BLaER1 treated with 17β-estradiol and CSF1 and Interleukin-3, amounts not matched to agents 10 nM and 100 nM (cell line): ENCODE measurements around the gene FAM89A.

ENCODE experiments used
- H3K27ac ChIP-seq, 11 experiments: shearing (Covaris generic); formaldehyde crosslinking; 2 replicates each; pipeline ENCODE4 v1.8.1; 2022
- H3K27me3 ChIP-seq, 11 experiments: shearing (Covaris generic); formaldehyde crosslinking; 2 replicates each; pipeline ENCODE4 v1.8.1; 2022
- H3K36me3 ChIP-seq, 11 experiments: shearing (Covaris generic); formaldehyde crosslinking; 2 replicates each; pipeline ENCODE4 v1.8.1; 2022
- H3K4me1 ChIP-seq, 10 experiments: shearing (Covaris generic); formaldehyde crosslinking; 2 replicates each; pipeline ENCODE4 v1.8.1; 2022
- H3K4me2 ChIP-seq, 11 experiments: shearing (Covaris generic); formaldehyde crosslinking; 2 replicates each; pipeline ENCODE4 v1.8.1; 2022
- H3K4me3 ChIP-seq, 10 experiments: shearing (Covaris generic); formaldehyde crosslinking; 2 replicates each; pipeline ENCODE4 v1.8.1; 2022
- H3K9ac ChIP-seq, 11 experiments: shearing (Covaris generic); formaldehyde crosslinking; 2 replicates each; pipeline ENCODE4 v1.8.1; 2022
- H3K9me3 ChIP-seq, 11 experiments: shearing (Covaris generic); formaldehyde crosslinking; replicated peaks in 1 of 11; 2 replicates each; pipeline ENCODE4 v1.8.1; 2022
- H4K20me1 ChIP-seq, 11 experiments: shearing (Covaris generic); formaldehyde crosslinking; 2 replicates each; pipeline ENCODE4 v1.8.1; 2022
- Cebpa-rat ChIP-seq, 11 experiments: shearing (Covaris generic); IDR thresholded peaks; 2 replicates each; pipeline ENCODE4 v1.8.1; 2022

FAM89A gene

GRCh38 chr1:230983811-230984210, 56.2 kb downstream of the FAM89A start:
- Histone ChIP-seq H3K27ac (no peak overlapping the region), H4K20me1 (peaks cover 0 to 21% (median 4%) of the 10 kb centered on the region in 11 experiments; a peak in 6 of 22 replicates), H3K4me2 (no peak overlapping the region), H3K9ac (no peak overlapping the region), H3K36me3 (peaks cover 8 to 44% (median 17%) of the 10 kb centered on the region in 11 experiments; a peak in 14 of 22 replicates), H3K4me3 (no peak overlapping the region), H3K4me1 (peaks cover 17 to 34% (median 32%) of the 10 kb centered on the region in 10 experiments), H3K9me3 (no peaks in the 10 kb centered on the region), H3K27me3 (no peaks in the 10 kb centered on the region)
- TF ChIP-seq Cebpa-rat (IDR thresholded peaks at IDR 0.05), result no peak

- Histone ChIP-seq H3K4me2 (no peak overlapping the region), H3K36me3 (peaks cover 8 to 42% (median 17%) of the 10 kb centered on the region in 11 experiments; a peak in 13 of 22 replicates), H3K27me3 (no peaks in the 10 kb centered on the region), H3K9me3 (no peaks in the 10 kb centered on the region), H4K20me1 (peaks cover 0 to 21% (median 4%) of the 10 kb centered on the region in 11 experiments; a peak in 6 of 22 replicates), H3K27ac (no peak overlapping the region), H3K9ac (no peak overlapping the region), H3K4me1 (peaks cover 17 to 37% (median 33%) of the 10 kb centered on the region in 10 experiments), H3K4me3 (no peak overlapping the region)
- TF ChIP-seq Cebpa-rat (IDR thresholded peaks at IDR 0.05), result no peak
Observed at GRCh38 chr1:230982696-230983095, 57.4 kb downstream of the FAM89A start.

- H3K4me2 ChIP-seq, result peak overlapping the region; percentile 84 to 97 (median 90)
Observed at GRCh38 chr1:230979952-230980351, 60.1 kb downstream of the FAM89A start.

DNA sequence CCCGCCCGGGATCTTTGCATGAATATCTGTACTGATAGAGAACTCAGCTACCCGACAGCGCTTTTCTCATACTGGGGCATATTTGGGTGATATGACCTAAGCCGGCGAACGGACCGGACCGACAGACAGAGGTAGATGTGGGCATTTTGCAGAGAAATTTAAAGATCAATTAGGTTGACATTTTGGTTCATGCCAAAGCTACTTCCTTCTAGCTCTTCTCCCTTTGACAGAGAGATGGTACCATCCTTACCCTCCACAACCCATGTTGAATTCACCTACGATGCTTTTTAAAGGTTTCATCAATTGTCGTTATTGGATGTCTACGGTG, 60.7 kb downstream of the FAM89A start:
- peak overlapping the region; percentile 72 to 84 (median 78) for H3K9ac ChIP-seq
- H3K4me1 ChIP-seq, result peaks cover 32 to 47% (median 41%) of the 10 kb centered on the region in 10 experiments

More at GRCh38 chr1:230979952-230980351, 60.1 kb downstream of the FAM89A start:
- Histone ChIP-seq H3K9me3 (no peaks in the 10 kb centered on the region), H3K27me3 (no peaks in the 10 kb centered on the region), H3K27ac (peak overlapping the region in 2 of 11 experiments; percentile 44 to 64; a peak in 3 of 22 replicates), H3K36me3 (peaks cover 12 to 33% (median 22%) of the 10 kb centered on the region in 11 experiments; a peak in 18 of 22 replicates), H3K4me1 (peaks cover 32 to 51% (median 44%) of the 10 kb centered on the region in 10 experiments), H4K20me1 (peaks cover 0 to 2% (median 0%) of the 10 kb centered on the region in 11 experiments; a peak in 2 of 22 replicates), H3K9ac (peak overlapping the region in 9 of 11 experiments; percentile 72 to 84 (median 78); a peak in 12 of 22 replicates), H3K4me3 (peak overlapping the region; percentile 70 to 89 (median 82))
- TF ChIP-seq Cebpa-rat (IDR thresholded peaks at IDR 0.05), result no peak

DNA sequence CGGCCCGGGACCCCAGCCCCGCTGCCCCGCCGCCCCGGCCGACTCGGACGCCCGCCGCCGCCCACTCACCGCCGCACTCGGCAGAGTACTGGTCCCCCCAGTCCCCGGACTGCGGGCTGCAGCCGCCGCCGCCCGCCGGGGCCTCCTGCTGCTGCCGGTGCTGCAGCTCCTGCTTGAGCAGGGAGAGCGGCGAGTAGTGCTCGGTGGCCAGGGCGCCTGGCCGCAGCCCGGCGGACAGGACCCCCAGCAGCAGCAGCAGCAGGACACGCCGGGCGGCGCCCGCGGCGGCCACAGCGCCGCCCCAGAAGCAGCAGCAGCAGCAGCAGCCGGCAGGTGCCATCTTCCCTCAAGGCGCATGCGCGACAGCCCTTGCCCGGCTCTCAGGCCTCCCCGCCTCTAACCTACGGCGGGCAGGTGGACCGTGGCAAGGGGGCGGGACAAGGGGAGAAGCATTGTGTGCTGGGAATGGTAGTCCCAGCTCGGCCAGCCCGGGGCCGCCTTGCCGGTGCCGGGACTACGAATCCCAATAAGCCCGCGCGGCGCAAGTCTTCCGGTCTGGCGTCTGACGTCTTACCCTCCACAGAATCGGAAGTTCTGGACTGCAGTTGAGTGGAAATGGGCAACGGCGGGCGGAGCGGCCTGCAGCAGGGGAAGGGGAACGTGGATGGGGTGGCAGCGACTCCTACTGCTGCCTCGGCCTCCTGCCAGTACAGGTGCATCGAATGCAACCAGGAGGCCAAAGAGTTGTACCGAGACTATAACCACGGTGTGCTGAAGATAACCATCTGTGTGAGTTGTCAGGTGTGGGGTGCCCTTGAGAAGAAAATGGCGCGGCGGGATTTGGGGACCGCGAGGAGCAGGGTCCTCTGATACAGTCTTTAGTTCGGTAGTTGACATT, 61.3 kb downstream of the FAM89A start, which contains the start of the genes ARV1 and TTC13:
Gene ARV1 (plus strand): TSS at position 604 of the 898 bp plus-strand sequence. CDS start 12 bp downstream, at position 616.
Gene TTC13 (minus strand): TSS at position 371 of the 898 bp plus-strand sequence. CDS start 31 bp downstream, at position 340.
- Histone ChIP-seq H3K27me3 (no peaks in the 10 kb centered on the region), H4K20me1 (no peaks in the 10 kb centered on the region; a peak in 1 of 22 replicates)
- no peak for TF ChIP-seq Cebpa-rat (IDR thresholded peaks at IDR 0.05)

More for the DNA sequence above, 60.7 kb downstream of the FAM89A start:
- no peak for TF ChIP-seq Cebpa-rat (IDR thresholded peaks at IDR 0.05)
- Histone ChIP-seq H4K20me1 (no peaks in the 10 kb centered on the region; a peak in 1 of 22 replicates), H3K4me3 (peak overlapping the region; percentile 70 to 89 (median 82)), H3K27me3 (no peaks in the 10 kb centered on the region), H3K27ac (peak overlapping the region; percentile 31 to 74 (median 66); a peak in 20 of 22 replicates), H3K4me2 (peak overlapping the region; percentile 84 to 97 (median 90)), H3K9me3 (no peaks in the 10 kb centered on the region), H3K36me3 (peaks cover 12 to 33% (median 22%) of the 10 kb centered on the region in 11 experiments; a peak in 18 of 22 replicates)

DNA sequence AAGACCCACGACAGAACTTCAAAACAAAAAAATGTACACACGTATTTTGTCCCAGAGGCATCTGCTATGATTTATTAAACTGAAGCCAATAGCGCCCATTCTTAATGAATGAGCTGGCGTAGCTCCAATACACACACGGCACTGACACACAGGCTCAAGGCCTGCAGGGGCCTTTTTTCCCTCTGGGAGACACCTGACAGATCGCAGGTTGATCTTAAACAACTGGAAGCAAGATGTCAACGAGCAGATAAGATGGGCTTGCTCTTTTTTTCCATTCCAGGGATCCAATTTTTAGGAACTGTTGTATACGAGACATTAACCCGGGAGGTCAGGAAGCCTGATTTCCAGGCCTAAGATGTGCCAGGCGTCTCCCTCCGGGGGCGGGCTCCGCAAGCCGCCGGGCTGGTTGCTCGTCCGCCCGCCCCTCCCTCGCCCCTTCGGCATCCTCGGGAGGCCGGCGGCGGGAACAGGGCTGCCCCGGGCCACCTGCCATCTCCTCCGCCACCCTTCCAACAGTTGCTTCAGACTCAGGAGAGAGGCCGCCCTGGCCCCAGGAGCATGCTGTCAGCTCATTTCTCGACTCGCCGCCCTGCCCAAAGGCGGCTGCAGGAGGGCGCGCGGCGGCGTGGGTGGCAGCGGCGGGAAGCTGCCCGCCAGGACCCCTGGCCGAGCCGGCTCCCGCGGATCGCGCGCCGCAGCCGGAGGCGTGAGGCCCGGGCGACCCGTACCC, 62.1 kb downstream of the FAM89A start:
- peak overlapping the region; percentile 72 to 85 (median 83) for H3K9ac ChIP-seq
- no peaks in the 10 kb centered on the region for H3K9me3 ChIP-seq
- H3K27me3 ChIP-seq, result no peaks in the 10 kb centered on the region
- TF ChIP-seq Cebpa-rat (IDR thresholded peaks at IDR 0.05), result no peak
- peak overlapping the region; percentile 70 to 89 (median 82) for H3K4me3 ChIP-seq
- peaks cover 45 to 58% (median 50%) of the 10 kb centered on the region in 10 experiments for H3K4me1 ChIP-seq
- peak overlapping the region; percentile 8 to 79 (median 71); a peak in 21 of 22 replicates for H3K27ac ChIP-seq
- H3K36me3 ChIP-seq, result peaks cover 12 to 33% (median 20%) of the 10 kb centered on the region in 11 experiments; a peak in 18 of 22 replicates
- peaks cover 0 to 5% (median 0%) of the 10 kb centered on the region in 11 experiments; a peak in 3 of 22 replicates for H4K20me1 ChIP-seq
- peak overlapping the region; percentile 82 to 97 (median 89) for H3K4me2 ChIP-seq

More for the DNA sequence above, 61.3 kb downstream of the FAM89A start, which contains the start of the genes ARV1 and TTC13:
- Histone ChIP-seq H3K9me3 (no peaks in the 10 kb centered on the region), H3K9ac (peak within 1 kb of the TSS; percentile 72 to 85 (median 83)), H3K27ac (peak within 1 kb of the TSS; percentile 31 to 79 (median 71); a peak in 21 of 22 replicates), H3K36me3 (peaks cover 12 to 33% (median 22%) of the 10 kb centered on the region in 11 experiments; a peak in 18 of 22 replicates), H3K4me1 (peaks cover 37 to 50% (median 42%) of the 10 kb centered on the region in 10 experiments), H3K4me2 (peak within 1 kb of the TSS; percentile 86 to 97 (median 94)), H3K4me3 (peak within 1 kb of the TSS; percentile 70 to 89 (median 82))

DNA sequence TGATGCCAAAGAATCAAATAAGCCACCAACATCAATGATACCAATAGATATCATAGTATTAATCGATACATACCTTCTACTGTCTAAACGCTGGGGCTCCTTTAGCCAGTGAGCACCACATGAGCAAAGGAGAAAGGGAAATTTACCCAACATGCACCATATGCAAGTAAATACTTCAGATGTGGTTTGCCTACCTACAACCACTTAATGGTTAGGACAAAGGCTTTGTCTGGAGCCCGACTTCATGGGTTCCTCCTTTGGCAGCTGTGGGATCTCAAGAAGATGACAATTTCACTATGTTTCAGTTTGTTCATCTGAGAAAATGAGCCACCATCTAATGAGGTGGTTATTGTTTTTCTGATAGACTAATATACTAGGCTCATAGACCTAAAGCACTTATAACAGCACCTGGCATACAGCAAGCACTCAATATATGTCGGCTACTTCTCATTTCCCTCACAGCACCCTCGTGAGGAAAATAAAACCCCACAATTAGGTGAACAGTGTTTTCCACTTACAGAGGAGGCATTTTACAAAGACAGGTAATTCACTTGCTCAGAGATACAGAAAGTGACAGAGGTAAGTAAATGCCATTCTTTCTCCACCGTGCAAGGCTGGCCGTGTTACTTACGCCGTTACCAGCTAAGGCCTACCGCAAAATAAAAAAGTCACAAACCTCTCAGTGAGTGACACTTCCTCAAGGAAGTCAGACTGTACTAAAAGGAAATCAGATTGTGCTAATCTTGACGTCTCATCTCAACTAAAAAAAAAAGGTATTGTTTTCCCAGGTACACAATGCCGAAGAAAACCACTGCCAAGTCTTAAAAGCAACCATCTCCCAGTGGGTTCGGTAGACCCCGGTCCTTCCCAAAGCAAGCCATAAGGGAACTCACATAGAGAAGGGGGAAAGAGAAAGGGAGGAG, 63.0 kb downstream of the FAM89A start:
- no peak for TF ChIP-seq Cebpa-rat (IDR thresholded peaks at IDR 0.05)
- no peaks in the 10 kb centered on the region for H3K27me3 ChIP-seq
- H3K4me3 ChIP-seq, result peak overlapping the region; percentile 70 to 89 (median 82)
- H3K4me2 ChIP-seq, result peak overlapping the region; percentile 82 to 97 (median 89)
- H3K9ac ChIP-seq, result peak overlapping the region; percentile 72 to 85 (median 83)
- H3K36me3 ChIP-seq, result peaks cover 12 to 32% (median 19%) of the 10 kb centered on the region in 11 experiments; a peak in 18 of 22 replicates
- peak overlapping the region; percentile 8 to 79 (median 71); a peak in 21 of 22 replicates for H3K27ac ChIP-seq
- H4K20me1 ChIP-seq, result peaks cover 0 to 12% (median 0%) of the 10 kb centered on the region in 11 experiments; a peak in 3 of 22 replicates
- peaks cover 53 to 67% (median 58%) of the 10 kb centered on the region in 10 experiments for H3K4me1 ChIP-seq
- H3K9me3 ChIP-seq, result no peaks in the 10 kb centered on the region
